ENCODE data around the gene SLC6A13. TPM values are rescaled to one million over a fixed set of nuclear protein-coding genes. Genes with fewer than 3 reads are reported as not detected.

The SLC6A13 gene
- total and polyA plus RNA-seq, 4 donors: 0.23 to 12.0 (median 7.5) TPM

GRCh38 chr12:201361-201760 is 61.3 kb downstream of the SLC6A13 start:
- TF ChIP-seq, protein P1, sequence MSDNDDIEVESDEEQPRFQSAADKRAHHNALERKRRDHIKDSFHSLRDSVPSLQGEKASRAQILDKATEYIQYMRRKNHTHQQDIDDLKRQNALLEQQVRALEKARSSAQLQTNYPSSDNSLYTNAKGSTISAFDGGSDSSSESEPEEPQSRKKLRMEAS (IDR thresholded peaks at IDR 0.05): no peak
- no peak for TF ChIP-seq EGR1 (IDR thresholded peaks at IDR 0.05; ENCODE audit: low read depth in 2 of 2)
- TF ChIP-seq NR2F2 (IDR thresholded peaks at IDR 0.05): no peak
- TF ChIP-seq JUND (IDR thresholded peaks at IDR 0.05): no peak
- no peak for TF ChIP-seq YY1 (IDR thresholded peaks at IDR 0.05)
- no peak for TF ChIP-seq RXRA (IDR thresholded peaks at IDR 0.05)
- TF ChIP-seq HNF4G (IDR thresholded peaks at IDR 0.05): no peak
- TF ChIP-seq FOXA1 (IDR thresholded peaks at IDR 0.05): no peak
- TF ChIP-seq, protein P2, sequence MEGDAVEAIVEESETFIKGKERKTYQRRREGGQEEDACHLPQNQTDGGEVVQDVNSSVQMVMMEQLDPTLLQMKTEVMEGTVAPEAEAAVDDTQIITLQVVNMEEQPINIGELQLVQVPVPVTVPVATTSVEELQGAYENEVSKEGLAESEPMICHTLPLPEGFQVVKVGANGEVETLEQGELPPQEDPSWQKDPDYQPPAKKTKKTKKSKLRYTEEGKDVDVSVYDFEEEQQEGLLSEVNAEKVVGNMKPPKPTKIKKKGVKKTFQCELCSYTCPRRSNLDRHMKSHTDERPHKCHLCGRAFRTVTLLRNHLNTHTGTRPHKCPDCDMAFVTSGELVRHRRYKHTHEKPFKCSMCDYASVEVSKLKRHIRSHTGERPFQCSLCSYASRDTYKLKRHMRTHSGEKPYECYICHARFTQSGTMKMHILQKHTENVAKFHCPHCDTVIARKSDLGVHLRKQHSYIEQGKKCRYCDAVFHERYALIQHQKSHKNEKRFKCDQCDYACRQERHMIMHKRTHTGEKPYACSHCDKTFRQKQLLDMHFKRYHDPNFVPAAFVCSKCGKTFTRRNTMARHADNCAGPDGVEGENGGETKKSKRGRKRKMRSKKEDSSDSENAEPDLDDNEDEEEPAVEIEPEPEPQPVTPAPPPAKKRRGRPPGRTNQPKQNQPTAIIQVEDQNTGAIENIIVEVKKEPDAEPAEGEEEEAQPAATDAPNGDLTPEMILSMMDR (IDR thresholded peaks at IDR 0.05; ENCODE audit: low read depth, low read length, missing input control): no peak
- no peak for TF ChIP-seq HNF4A (conservative IDR thresholded peaks at IDR 0.05)
- TF ChIP-seq, protein P3, sequence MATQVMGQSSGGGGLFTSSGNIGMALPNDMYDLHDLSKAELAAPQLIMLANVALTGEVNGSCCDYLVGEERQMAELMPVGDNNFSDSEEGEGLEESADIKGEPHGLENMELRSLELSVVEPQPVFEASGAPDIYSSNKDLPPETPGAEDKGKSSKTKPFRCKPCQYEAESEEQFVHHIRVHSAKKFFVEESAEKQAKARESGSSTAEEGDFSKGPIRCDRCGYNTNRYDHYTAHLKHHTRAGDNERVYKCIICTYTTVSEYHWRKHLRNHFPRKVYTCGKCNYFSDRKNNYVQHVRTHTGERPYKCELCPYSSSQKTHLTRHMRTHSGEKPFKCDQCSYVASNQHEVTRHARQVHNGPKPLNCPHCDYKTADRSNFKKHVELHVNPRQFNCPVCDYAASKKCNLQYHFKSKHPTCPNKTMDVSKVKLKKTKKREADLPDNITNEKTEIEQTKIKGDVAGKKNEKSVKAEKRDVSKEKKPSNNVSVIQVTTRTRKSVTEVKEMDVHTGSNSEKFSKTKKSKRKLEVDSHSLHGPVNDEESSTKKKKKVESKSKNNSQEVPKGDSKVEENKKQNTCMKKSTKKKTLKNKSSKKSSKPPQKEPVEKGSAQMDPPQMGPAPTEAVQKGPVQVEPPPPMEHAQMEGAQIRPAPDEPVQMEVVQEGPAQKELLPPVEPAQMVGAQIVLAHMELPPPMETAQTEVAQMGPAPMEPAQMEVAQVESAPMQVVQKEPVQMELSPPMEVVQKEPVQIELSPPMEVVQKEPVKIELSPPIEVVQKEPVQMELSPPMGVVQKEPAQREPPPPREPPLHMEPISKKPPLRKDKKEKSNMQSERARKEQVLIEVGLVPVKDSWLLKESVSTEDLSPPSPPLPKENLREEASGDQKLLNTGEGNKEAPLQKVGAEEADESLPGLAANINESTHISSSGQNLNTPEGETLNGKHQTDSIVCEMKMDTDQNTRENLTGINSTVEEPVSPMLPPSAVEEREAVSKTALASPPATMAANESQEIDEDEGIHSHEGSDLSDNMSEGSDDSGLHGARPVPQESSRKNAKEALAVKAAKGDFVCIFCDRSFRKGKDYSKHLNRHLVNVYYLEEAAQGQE (IDR thresholded peaks at IDR 0.05): no peak
- TF ChIP-seq GABPA (IDR thresholded peaks at IDR 0.05 in 1 of 2, conservative IDR thresholded peaks at IDR 0.05 in 1 of 2): no peak
- TF ChIP-seq RAD21 (IDR thresholded peaks at IDR 0.05): no peak
- 95% methylated on average over 8 of the region's 8 CpGs for WGBS

DNA sequence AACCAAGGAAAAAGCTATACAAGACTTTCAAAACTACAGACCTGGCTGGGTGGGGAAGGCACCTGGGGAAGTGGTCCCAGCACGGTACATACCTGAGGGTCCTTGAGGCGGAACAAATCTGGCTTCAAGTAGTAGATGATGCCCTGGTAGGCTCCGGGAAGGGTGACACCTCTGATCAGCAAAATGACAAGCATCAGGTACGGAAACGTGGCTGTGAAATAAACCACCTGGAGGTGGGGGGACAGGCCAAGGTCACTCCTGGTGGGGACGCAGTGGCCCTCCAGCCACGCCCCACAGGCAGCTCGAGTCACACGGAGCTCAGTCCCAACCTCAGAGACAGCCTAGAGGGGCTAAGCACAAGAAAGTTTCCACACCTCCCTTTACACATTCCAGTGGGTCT is 63.9 kb downstream of the SLC6A13 start:
- 81% methylated on average over 9 of the region's 9 CpGs for WGBS
- Histone ChIP-seq H3K4me1 (ENCODE audit: control insufficient read depth in 4 of 4, insufficient read depth in 4 of 4, low read length in 3 of 4) (no peaks in the 10 kb centered on the region), H3K9ac (ENCODE audit: low read depth in 1 of 2, low read length in 2 of 2) (no peak overlapping the region), H3K9me3 (ENCODE audit: control insufficient read depth in 4 of 4, low read length in 3 of 4) (no peaks in the 10 kb centered on the region), H3K27me3 (ENCODE audit: control insufficient read depth in 4 of 4, insufficient read depth in 4 of 4, low read length in 3 of 4) (no peaks in the 10 kb centered on the region), H3K4me3 (ENCODE audit: low read depth in 1 of 3, low read length in 3 of 3) (no peak overlapping the region), H3K27ac (ENCODE audit: low read depth in 1 of 2, low read length in 2 of 2) (no peak overlapping the region), H3K36me3 (ENCODE audit: control insufficient read depth in 4 of 4, insufficient read depth in 3 of 4, low read depth in 1 of 4, low read length in 3 of 4) (peaks cover 0 to 86% (median 51%) of the 10 kb centered on the region in 4 donors)
- DNase-seq (ENCODE audit: low spot score): no peak
- TF ChIP-seq ATF3 (IDR thresholded peaks at IDR 0.05): no peak

More at GRCh38 chr12:201361-201760, 61.3 kb downstream of the SLC6A13 start:
- no peak overlapping the region for H3K27ac ChIP-seq (ENCODE audit: low read depth in 1 of 2, low read length in 2 of 2)
- H3K4me3 ChIP-seq (ENCODE audit: low read depth in 1 of 3, low read length in 3 of 3): no peak overlapping the region
- peaks cover 1 to 67% (median 44%) of the 10 kb centered on the region in 4 donors for H3K36me3 ChIP-seq (ENCODE audit: control insufficient read depth in 4 of 4, insufficient read depth in 3 of 4, low read depth in 1 of 4, low read length in 3 of 4)
- no peaks in the 10 kb centered on the region for H3K4me1 ChIP-seq (ENCODE audit: control insufficient read depth in 4 of 4, insufficient read depth in 4 of 4, low read length in 3 of 4)
- H3K9ac ChIP-seq (ENCODE audit: low read depth in 1 of 2, low read length in 2 of 2): no peak overlapping the region
- no peaks in the 10 kb centered on the region for H3K27me3 ChIP-seq (ENCODE audit: control insufficient read depth in 4 of 4, insufficient read depth in 4 of 4, low read length in 3 of 4)
- no peak for DNase-seq (ENCODE audit: low spot score)
- H3K9me3 ChIP-seq (ENCODE audit: control insufficient read depth in 4 of 4, low read length in 3 of 4): no peaks in the 10 kb centered on the region

Data from liver (tissue), 9 donors.